ENCODE measurements around the gene ARID4B. TPM values are rescaled to one million over a fixed set of nuclear protein-coding genes. Genes with fewer than 3 reads are reported as not detected.
"Not testable (repeated sequence)": the region's sequence is repeated elsewhere in the genome, so short reads cannot be mapped to it uniquely, and the experiment has no call there.

Gene ARID4B
- total RNA-seq, 1 experiment from 2014 or later: 17.6 TPM

- H3K9me3 ChIP-seq (ENCODE audit: low read depth, low read length, poor library complexity, severe bottlenecking): no peaks in the 10 kb centered on the region
- H3K4me1 ChIP-seq (ENCODE audit: insufficient read depth, low read length, poor library complexity, severe bottlenecking): no peaks in the 10 kb centered on the region
- peaks cover 6% of the 10 kb centered on the region for H3K36me3 ChIP-seq (ENCODE audit: insufficient read depth, low read length, poor library complexity, severe bottlenecking)
- no TSS peak for BruUV-seq (replicated peaks)
- intact Hi-C loops (cut with micrococcal nuclease; ENCODE audit: unreplicated experiment): no loop called here
- ChIA-PET CTCF (no interaction called here), POLR2A (ENCODE audit: low non-redundant PET) (no interaction called here)
- H3K4me3 ChIP-seq (ENCODE audit: low read depth, low read length, poor library complexity, severe bottlenecking): no peak overlapping the region
- DNase-seq (ENCODE audit: low spot score): no peak
- no peaks in the 10 kb centered on the region for H3K27me3 ChIP-seq (replicated peaks; ENCODE audit: insufficient read depth, low read depth, low read length, poor library complexity)
- no peak for TF ChIP-seq EZH2 (IDR thresholded peaks at IDR 0.05; ENCODE audit: borderline replicate concordance, low read depth, low read length, poor library complexity, severe bottlenecking)
- TF ChIP-seq, protein P1, sequence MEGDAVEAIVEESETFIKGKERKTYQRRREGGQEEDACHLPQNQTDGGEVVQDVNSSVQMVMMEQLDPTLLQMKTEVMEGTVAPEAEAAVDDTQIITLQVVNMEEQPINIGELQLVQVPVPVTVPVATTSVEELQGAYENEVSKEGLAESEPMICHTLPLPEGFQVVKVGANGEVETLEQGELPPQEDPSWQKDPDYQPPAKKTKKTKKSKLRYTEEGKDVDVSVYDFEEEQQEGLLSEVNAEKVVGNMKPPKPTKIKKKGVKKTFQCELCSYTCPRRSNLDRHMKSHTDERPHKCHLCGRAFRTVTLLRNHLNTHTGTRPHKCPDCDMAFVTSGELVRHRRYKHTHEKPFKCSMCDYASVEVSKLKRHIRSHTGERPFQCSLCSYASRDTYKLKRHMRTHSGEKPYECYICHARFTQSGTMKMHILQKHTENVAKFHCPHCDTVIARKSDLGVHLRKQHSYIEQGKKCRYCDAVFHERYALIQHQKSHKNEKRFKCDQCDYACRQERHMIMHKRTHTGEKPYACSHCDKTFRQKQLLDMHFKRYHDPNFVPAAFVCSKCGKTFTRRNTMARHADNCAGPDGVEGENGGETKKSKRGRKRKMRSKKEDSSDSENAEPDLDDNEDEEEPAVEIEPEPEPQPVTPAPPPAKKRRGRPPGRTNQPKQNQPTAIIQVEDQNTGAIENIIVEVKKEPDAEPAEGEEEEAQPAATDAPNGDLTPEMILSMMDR (conservative IDR thresholded peaks at IDR 0.05; ENCODE audit: low read depth, low read length): no peak
- no peak overlapping the region for H3K27ac ChIP-seq (ENCODE audit: low read depth, low read length, poor library complexity, severe bottlenecking)
Measured at GRCh38 chr1:235225299-235225698, 102.7 kb downstream of the ARID4B start.

- ChIA-PET POLR2A (ENCODE audit: low non-redundant PET) (no interaction called here), CTCF (no interaction called here)
- Histone ChIP-seq H3K9me3 (ENCODE audit: low read depth, low read length, poor library complexity, severe bottlenecking) (no peaks in the 10 kb centered on the region), H3K36me3 (ENCODE audit: insufficient read depth, low read length, poor library complexity, severe bottlenecking) (peaks cover 3% of the 10 kb centered on the region), H3K27me3 (replicated peaks; ENCODE audit: insufficient read depth, low read depth, low read length, poor library complexity) (no peaks in the 10 kb centered on the region), H3K4me3 (ENCODE audit: low read depth, low read length, poor library complexity, severe bottlenecking) (no peak overlapping the region), H3K4me1 (ENCODE audit: insufficient read depth, low read length, poor library complexity, severe bottlenecking) (no peaks in the 10 kb centered on the region), H3K27ac (ENCODE audit: low read depth, low read length, poor library complexity, severe bottlenecking) (no peak overlapping the region)
- no TSS peak for BruUV-seq (replicated peaks)
- intact Hi-C loops (cut with micrococcal nuclease; ENCODE audit: unreplicated experiment): no loop called here
- no peak for DNase-seq (ENCODE audit: low spot score)
- TF ChIP-seq, protein P1 (conservative IDR thresholded peaks at IDR 0.05; ENCODE audit: low read depth, low read length): no peak
Measured at GRCh38 chr1:235221653-235222375, 106.2 kb downstream of the ARID4B start.

DNA sequence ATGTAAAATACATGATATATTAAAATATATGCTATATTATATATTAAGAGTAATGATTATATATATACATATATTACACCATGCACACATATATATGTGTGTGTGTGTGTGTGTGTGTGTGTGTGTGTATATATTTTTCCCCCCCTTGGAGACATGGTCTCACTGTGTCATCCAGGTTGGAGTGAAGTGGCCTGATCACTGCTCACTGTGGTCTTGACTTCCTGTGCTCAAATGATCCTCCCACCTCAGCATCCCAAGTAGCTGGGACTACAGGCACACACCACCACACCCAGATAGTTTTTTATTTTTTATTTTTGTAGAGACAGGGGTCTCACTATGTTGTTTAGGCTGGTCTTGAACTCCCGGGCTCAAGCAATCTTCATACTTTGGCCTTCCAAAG lies 112.5 kb downstream of the ARID4B start:
- no peak for TF ChIP-seq EZH2 (IDR thresholded peaks at IDR 0.05; ENCODE audit: borderline replicate concordance, low read depth, low read length, poor library complexity, severe bottlenecking)
- TF ChIP-seq, protein P1 (conservative IDR thresholded peaks at IDR 0.05; ENCODE audit: low read depth, low read length): no peak
- no peak overlapping the region for H3K4me3 ChIP-seq (ENCODE audit: low read depth, low read length, poor library complexity, severe bottlenecking)
- BruUV-seq (replicated peaks): no TSS peak
- H3K27me3 ChIP-seq (replicated peaks; ENCODE audit: insufficient read depth, low read depth, low read length, poor library complexity): no peaks in the 10 kb centered on the region
- no peak for DNase-seq (ENCODE audit: low spot score)
- no peaks in the 10 kb centered on the region for H3K36me3 ChIP-seq (ENCODE audit: insufficient read depth, low read length, poor library complexity, severe bottlenecking)
- H3K27ac ChIP-seq (ENCODE audit: low read depth, low read length, poor library complexity, severe bottlenecking): no peak overlapping the region
- no peaks in the 10 kb centered on the region for H3K9me3 ChIP-seq (ENCODE audit: low read depth, low read length, poor library complexity, severe bottlenecking)
- no peaks in the 10 kb centered on the region for H3K4me1 ChIP-seq (ENCODE audit: insufficient read depth, low read length, poor library complexity, severe bottlenecking)
- intact Hi-C loops (cut with micrococcal nuclease; ENCODE audit: unreplicated experiment): no loop called here
- ChIA-PET CTCF (no interaction called here), POLR2A (ENCODE audit: low non-redundant PET) (no interaction called here)

GRCh38 chr1:235214962-235215361 lies 113.0 kb downstream of the ARID4B start:
- H3K4me3 ChIP-seq (ENCODE audit: low read depth, low read length, poor library complexity, severe bottlenecking); H3K36me3 ChIP-seq (ENCODE audit: insufficient read depth, low read length, poor library complexity, severe bottlenecking); DNase-seq (ENCODE audit: low spot score); H3K27me3 ChIP-seq (replicated peaks; ENCODE audit: insufficient read depth, low read depth, low read length, poor library complexity); BruUV-seq (replicated peaks); H3K9me3 ChIP-seq (ENCODE audit: low read depth, low read length, poor library complexity, severe bottlenecking); H3K4me1 ChIP-seq (ENCODE audit: insufficient read depth, low read length, poor library complexity, severe bottlenecking); intact Hi-C loops (cut with micrococcal nuclease; ENCODE audit: unreplicated experiment); CTCF ChIA-PET; POLR2A ChIA-PET (ENCODE audit: low non-redundant PET); H3K27ac ChIP-seq (ENCODE audit: low read depth, low read length, poor library complexity, severe bottlenecking): not testable (repeated sequence)

Data from A673 (cell line).